Raji (cell line): ENCODE results near the gene NUBP2.

ENCODE experiments used
- POLR2A ChIP-seq: IDR thresholded peaks from 2 replicates; pipeline ENCODE4 v1.6.1; 2011; ENCODE audit warnings: low read depth, low read length, control low read depth; ENCODE audit not compliant: insufficient read depth

NUBP2 gene

DNA sequence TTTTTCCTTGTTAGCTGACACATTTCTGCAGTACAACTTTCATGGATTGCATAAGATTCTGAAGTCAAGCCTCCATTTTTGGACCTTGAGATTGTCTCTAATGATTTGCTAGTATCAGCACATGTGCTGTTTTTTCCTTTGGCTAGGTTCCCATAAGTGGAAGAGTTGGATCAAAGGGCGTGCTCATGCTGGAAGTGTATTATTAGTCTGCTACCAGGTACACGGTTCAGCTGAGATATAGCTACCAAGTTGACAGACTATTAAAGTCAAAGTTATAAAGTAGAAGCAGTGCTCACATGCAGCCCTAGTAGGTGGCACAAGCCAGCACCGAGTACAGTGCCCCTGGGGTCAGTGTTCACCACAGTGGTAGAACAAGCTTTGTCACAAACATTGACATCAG lies 47.5 kb downstream of the NUBP2 start:
- TF ChIP-seq POLR2A: no peak

DNA sequence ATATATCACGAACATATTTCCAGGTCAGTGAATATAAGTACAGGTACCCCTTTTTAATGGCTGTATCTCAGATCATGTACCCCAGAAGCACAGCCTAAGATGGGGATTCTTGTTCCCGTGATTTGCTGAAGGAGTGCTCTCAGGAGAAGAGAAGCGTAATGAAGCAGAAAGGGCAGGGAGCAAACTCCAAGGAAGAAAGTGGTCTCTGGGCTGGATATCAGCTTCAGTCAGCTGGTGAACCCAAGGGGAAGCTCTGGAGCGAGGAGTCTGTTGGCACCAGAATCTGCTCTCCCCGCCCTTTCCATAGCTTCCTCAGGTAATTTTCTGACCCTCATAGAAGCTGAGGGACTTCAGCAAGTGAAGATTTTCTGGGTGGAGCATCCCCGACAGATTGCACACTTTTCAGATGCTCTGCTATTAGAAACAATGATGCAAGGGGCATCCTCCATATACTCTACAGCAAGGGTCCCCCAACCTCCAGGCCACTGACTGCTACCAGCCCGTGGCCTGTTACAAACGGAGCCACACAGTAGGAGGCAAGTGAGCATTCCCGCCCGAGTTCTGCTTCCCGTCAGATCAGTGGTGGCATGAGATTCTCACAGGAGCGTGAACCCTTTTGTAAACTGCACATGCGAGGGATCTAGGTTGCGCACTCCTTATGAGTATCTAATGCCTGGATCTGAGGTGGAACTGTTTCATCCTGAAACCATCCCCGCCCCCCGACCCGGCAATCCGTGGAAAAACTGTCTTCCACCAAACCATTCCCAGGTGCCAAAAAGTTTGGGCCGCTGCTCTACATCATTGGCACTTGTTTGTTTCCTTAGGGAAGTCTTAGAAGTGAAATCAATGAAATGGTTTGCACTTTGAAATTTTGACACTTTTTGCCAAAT lies 48.7 kb downstream of the NUBP2 start:
- no peak for TF ChIP-seq POLR2A

DNA sequence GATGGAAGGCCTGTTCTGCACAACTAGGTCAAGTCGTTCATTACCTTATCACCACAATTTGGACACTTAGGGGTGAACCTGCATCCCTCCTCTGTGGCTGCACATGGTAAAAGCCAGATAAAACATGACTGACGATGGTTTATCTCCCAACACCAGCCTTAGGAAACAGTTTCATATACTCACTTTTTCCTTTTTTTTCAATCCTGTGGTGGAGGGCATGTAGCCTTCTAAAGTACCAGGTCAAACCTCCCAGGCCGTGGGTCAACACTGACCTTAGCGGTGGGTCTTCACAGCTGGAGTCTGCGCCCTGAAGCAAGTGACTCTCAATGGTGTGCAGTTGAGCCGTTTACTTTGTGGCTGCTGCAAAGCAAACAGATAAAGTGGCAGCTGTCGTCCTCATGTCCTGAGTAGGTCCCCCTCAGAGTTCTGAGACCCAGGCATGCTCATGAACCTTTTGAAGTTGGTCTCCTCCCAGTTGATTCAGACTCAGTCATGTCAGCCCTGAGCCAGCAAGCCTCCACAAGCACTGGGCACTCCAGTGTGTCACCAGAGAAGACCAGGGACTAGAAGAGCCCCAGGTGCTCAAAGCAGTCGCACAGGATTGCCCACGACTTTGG lies 50.2 kb downstream of the NUBP2 start:
- no peak for TF ChIP-seq POLR2A

DNA sequence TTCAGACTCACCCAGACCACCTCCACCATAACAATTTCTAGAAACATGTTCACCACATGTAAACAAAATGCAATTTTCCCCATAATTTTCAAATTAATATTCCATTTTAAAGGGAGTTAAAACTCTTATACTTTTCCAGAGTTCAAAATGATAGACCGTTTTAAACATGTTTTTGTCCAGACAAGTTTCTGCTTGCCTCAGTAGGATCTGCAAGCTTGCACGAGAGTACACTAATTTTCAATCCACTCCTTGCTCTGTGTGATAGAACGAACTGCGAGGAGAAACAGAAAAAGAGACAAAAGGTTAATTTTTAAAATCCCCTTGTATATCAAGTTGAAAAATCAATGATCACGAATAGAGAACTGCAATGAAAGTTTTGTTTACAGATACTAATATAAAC lies 51.3 kb downstream of the NUBP2 start:
- no peak for TF ChIP-seq POLR2A
